Hematopoietic multipotent progenitor cell treated with erythropoietin and hydrocortisone succinate and interleukin-3 and kit ligand, for 4 days (in vitro differentiated cells): ENCODE measurements around the gene SIM1.
A peak's percentile ranks its signal among the peaks of the same experiment; 100 is the strongest.
"Not testable (repeated sequence)": the region's sequence is repeated elsewhere in the genome, so short reads cannot be mapped to it uniquely, and the experiment has no call there.

Experiments used
- DNase-seq: peaks from one replicate; pipeline ENCODE4 v3.0.0-alpha.2; 2015

The SIM1 gene

GRCh38 chr6:100426241-100426640 is 38.5 kb downstream of the SIM1 start:
- no peak for DNase-seq

- DNase-seq: no peak
These were observed 44.0 kb downstream of the SIM1 start for GRCh38 chr6:100420711-100421110.

DNA sequence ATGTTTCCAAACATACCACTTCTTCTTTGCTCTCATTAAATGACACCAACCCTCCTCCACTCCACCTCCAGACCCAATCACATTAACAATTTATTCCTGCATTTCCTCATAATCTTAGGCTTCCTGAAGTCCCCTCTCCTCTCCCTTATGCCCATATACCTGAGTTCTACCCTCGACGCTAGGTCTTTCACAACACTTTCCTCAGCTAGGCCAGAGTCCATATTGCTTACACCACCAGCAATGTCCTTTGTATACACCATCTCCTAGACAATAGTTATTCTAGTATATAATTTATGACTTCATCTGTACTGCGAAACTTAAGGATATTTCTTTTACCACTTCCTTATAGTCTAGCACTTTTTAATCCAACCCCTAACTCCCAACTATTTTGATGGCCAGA is 47.7 kb downstream of the SIM1 start:
- DNase-seq: no peak

DNA sequence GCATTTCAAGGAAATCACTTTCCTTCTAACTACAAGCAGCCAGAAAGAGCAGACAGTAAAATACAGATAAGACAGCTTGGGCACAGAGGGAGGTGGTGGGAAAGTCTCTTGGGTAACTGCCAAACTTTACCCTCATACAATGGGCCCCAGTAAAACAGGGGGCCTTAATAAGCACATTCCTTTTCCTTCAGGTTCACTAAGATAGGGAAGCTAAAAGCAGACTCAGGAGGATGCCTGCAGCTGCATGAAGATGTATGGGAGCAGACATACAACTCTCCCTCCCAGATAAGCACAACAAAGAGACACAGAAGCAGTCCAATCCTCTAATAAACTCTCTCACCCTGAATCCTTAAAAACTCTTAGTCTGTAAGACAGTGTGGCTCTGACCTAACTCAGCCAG is 49.0 kb downstream of the SIM1 start:
- peak; percentile 1 for DNase-seq

GRCh38 chr6:100412872-100413271 is 51.8 kb downstream of the SIM1 start:
- DNase-seq: peak; percentile 3

DNA sequence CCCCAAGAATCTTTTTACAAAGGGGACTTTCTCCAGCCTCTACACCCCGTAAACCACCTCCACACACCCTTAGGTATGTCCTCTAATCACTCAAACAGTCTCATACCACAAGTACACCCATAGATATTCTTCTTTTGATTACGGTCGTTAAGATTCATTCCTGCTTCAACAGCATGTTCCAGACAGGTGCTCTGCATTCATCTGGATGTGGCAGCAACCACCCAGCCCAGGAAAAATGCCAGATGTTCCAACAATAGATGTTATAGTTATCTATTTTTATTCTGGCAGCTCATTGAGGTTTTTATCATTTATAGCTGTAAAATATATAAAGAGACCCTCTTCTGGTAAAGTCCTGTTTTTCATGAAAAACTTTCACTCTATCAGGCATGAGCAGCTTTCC is 60.7 kb downstream of the SIM1 start:
- DNase-seq: no peak

DNA sequence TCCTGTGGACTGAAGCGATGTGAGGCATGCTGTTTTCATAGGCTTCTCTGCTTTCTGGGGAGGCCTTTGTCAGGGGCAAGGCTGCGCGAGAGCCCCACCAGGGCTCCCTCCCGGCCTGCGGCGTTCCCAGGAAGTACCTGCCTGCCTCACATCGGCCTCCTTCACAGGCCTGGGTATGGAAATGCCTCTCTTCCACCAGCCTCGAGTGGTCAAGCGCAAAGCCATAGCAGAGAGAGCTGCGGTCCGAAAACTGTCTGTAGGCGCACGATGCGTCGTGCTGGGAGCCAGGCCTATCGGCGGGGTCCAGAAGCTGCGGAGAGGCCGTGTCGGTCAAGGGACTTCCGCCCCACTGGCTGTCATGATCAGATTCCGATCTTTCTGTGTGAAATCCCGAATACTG is 71.2 kb downstream of the SIM1 start:
- DNase-seq: no peak

DNA sequence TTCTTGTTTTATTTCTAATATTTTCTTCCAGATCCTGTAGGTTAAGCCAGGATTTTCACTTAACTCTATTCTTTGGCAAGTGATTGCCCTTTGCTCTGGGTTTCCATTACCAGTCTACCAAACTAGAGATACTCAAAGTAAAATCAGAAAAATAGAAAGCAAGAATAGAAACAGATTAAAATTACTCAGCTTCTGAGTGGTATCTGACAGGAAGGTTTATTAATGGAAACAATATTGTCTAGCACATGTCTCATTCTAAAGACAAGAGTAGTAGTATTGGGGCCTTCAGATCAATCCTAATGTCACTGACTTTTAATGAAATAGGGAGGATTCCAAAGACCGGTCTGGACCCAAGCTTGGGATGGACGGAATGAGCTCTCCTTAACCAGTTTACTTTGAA is 72.3 kb downstream of the SIM1 start:
- no peak for DNase-seq

DNA sequence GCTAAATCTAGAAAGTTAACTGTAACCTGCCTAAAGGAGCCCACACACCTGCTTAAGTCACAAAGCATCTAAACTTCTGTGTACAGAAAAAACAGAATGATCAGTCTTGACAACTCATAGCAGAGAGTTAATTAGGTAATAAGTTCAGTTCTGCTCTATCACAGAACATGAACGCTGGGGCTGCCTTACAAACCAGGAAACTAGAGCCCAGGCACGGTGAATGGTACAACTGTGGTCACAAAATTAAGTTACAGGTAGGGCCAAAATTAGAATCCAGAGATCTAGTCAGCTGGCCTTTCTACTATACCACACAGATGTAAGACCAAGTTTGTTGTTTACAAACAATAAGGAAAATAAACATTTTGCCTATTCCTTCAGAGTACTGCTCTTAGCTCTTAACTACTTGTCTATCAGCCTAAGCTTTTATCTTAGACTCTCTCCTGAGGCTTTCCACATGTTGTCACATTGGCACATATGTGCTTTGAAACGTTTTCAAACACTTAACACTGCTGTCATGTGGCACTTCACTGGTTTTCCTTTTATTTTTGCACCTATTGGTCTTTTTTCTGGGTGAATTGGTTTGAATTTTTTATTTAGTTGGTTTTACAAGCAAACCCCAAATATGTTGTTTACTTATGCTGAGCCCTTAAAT is 75.7 kb downstream of the SIM1 start:
- no peak for DNase-seq

- no peak for DNase-seq
These were observed 81.9 kb downstream of the SIM1 start for GRCh38 chr6:100382767-100383195.

DNA sequence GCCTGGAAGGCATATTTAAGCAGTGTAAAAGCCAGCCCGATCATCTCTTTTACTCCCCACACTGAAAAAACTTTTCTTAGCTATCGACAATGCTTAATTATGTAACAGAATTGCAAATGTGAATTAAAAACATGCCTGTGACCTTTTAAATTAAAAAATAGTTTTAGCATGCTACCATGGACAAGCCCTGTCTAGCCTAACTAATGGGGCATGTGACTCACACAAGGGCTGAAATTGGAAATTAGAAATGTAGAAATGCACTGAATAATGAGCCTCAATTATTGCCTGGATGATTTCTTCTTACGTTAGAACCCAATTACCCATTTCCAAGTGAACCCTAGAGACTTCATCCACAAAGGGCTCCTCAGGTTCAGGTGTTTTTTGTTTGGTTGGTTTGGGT is 82.7 kb downstream of the SIM1 start:
- no peak for DNase-seq

- no peak for DNase-seq
These were observed 83.6 kb downstream of the SIM1 start for GRCh38 chr6:100381111-100381510.

GRCh38 chr6:100379386-100379785 is 85.3 kb downstream of the SIM1 start:
- DNase-seq: no peak

DNA sequence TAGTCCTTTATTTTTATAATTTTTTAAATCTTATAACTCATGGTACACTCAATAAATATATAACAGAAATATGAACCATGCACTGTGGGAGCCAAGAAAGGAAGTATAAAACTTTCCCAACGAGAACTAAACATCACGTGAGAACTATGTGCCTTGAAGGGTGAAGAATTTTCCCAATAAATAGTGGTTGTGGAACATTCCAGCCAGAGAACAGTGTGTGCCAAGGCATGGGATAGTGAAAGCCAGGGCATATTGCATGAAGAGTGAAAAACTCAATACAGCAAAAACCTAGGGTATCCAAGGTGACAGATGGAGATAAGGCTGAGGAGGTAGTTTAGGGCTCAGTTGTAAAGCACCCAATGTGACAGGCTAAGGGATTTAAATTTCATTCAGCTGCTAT is 86.1 kb downstream of the SIM1 start:
- no peak for DNase-seq

DNA sequence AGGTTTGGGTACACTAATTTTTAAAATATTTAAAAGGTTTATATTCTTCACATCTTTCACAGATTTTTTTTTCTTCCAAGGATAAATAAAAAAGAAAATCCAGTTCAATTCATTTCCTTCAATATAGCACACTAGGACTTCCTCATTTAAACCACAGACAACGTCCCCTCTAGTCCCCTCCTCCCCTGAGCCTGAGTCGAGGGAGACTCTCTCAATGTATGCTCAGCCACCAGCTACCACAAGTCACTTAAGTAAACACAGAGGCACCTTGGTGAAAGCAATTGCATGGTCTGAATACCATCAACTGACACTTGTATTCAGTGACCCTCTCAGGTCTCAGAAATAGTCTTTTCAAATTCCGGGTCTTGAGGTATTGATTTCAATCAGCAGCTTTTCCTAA is 88.6 kb downstream of the SIM1 start:
- peak; percentile 26 for DNase-seq

- DNase-seq: no peak
These were observed 92.2 kb downstream of the SIM1 start for GRCh38 chr6:100372326-100373091.

DNA sequence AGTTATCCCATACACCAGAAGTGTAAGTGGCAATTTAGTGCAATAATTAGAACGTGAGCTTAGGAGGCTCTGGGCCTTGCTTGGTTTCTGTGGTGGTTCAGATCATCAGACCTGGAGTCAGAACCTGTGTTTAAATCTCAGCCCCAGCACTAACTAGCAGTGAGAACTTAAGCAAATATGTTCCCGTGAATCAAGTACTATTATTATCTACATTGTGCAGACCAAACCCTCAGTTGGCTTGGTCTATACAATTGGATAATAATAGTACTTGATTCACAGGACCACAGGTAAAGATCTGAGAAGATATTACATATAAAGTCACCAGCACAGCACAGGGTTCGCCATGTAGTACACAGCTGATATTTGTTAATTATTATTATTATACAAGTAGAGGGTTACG is 93.1 kb downstream of the SIM1 start:
- no peak for DNase-seq

GRCh38 chr6:100370265-100370664 is 94.5 kb downstream of the SIM1 start:
- DNase-seq: peak; percentile 27

- no peak for DNase-seq
These were observed 98.3 kb downstream of the SIM1 start for GRCh38 chr6:100366419-100366818.

DNA sequence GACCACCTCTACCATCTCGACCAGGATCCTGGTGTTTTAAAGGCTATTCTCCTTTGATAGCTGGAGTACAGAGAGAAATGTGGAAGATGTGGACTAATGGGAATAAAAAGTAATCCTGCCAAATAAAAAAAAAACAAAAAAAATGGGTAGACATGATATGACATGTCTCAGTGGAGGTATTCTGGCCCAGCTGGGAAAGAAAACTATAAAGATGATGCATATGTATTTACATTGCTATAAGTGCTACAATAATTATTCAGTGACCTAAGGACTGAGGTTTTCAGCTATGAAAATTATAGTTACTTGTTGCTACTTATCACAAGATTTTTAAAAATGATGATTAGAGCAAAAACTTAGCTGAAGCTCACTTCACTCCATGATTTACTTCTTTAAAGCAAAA is 101.1 kb downstream of the SIM1 start:
- DNase-seq: no peak

DNA sequence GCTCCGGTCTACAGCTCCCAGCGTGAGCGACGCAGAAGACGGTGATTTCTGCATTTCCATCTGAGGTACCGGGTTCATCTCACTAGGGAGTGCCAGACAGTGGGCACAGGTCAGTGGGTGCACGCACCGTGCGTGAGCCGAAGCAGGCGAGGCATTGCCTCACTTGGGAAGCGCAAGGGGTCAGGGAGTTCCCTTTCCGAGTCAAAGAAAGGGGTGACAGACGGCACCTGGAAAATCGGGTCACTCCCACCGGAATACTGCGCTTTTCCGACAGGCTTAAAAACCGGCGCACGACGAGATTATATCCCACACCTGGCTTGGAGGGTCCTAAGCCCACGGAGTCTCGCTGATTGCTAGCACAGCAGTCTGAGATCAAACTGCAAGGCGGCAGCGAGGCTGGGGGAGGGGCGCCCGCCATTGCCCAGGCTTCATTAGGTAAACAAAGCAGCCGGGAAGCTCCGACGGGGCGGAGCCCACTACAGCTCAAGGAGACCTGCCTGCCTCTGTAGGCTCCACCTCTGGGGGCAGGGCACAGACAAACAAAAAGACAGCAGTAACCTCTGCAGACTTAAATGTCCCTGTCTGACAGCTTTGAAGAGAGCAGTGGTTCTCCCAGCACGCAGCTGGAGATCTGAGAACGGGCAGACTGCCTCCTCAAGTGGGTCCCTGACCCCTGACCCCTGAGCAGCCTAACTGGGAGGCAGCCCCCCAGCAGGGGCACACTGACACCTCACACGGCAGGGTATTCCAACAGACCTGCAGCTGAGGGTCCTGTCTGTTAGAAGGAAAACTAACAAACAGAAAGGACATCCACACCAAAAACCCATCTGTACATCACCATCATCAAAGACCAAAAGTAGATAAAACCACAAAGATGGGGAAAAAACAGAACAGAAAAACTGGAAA is 109.7 kb downstream of the SIM1 start:
- not testable (repeated sequence) for DNase-seq

- no peak for DNase-seq
These were observed 111.3 kb downstream of the SIM1 start for GRCh38 chr6:100353276-100354015.

DNA sequence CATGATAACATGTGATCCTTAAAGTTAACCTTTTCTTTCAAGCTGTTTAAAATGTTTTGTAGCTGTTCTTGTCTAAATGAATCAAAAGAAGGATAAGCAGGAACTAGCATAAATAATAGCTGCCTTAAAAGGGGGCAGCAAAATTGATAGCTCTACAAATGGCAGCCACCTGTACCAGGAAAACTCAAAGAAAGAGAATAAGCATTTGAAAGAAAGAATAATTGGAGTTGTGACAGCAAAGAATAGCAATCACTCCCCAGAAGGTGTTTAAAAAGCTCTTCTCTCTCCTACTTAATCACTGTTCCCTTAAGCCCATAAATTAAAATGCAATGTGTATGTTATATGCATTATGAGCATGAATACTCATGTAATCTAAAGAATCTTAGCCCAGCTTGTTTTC is 114.6 kb downstream of the SIM1 start:
- DNase-seq: no peak
